ENCODE measurements around the gene SRMS.

DNA sequence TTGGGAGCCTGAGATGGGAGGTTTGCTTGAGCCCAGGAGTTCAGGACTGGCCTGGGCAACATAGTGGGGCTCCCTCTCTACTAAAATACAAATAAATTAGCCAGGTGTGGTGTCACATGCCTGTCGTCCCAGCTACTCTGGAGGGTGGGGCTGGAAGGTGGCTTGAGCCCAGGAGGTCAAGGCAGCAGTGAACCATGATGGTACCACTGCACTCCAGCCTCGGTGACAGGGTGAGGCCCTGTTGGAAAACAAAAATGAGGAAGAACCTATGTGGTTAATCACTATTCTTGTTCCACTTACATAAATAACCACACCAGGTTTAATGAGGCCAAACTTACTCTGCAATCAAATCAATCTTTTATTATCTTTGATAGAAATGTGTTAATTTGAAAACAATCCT, 21.6 kb downstream of the SRMS start:
- TF ChIP-seq POLR2A (IDR thresholded peaks at IDR 0.05) = no peak
- TF ChIP-seq CTCF (IDR thresholded peaks at IDR 0.05) = no peak
